Cardiac septum (tissue), 1 donor: ENCODE data around the gene OR2S2. TPM values are rescaled to one million over a fixed set of nuclear protein-coding genes. Genes with fewer than 3 reads are reported as not detected.
A peak's percentile ranks its signal among the peaks of the same experiment; 100 is the strongest.
"Not testable (repeated sequence)": the region's sequence is repeated elsewhere in the genome, so short reads cannot be mapped to it uniquely, and the experiment has no call there.

Experiments used
- DNase-seq: peaks from one replicate; pipeline ENCODE4 v3.0.0-alpha.2; 2020; ENCODE audit warnings: low spot score
- intact Hi-C: fragments of 100-400 bp; cut with DNase I; formaldehyde crosslinking; loops from one replicate; pipeline ENCODE4 v1.14.0; 2022
- total RNA-seq: library from RNA; stranded (reverse); fragmentation: NEBNext Ultra II Directional; extraction: Animal tissue kit (Norgen Biotek cat#: 25700); gene quantifications from one replicate; pipeline ENCODE4 v1.2.1, GENCODE V29; 2021
- donor health status: DM: no; HTN: no; CAD: no.

The OR2S2 gene
- total RNA-seq, 1 donor from 2014 or later, result not detected

DNA sequence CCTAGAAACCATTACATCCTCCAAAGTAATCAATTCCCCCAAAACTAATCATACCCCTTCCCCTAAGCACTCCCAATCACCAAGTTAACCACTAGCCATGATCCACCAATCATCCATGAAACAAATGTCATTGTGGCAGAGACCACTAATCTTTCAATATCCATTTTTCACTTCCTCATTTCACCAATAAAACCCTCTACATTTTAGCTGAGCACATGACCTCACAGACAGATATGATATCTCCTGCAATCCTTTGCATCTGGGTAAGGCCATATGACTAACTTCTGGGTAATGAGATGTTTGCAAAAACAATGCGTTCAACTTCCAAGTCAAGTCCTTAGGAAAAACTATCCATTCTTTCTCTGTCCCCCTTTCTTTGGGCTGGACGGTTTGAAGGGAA lies 20.7 kb downstream of the OR2S2 start:
- intact Hi-C loops, result no loop called here
- no peak for DNase-seq

DNA sequence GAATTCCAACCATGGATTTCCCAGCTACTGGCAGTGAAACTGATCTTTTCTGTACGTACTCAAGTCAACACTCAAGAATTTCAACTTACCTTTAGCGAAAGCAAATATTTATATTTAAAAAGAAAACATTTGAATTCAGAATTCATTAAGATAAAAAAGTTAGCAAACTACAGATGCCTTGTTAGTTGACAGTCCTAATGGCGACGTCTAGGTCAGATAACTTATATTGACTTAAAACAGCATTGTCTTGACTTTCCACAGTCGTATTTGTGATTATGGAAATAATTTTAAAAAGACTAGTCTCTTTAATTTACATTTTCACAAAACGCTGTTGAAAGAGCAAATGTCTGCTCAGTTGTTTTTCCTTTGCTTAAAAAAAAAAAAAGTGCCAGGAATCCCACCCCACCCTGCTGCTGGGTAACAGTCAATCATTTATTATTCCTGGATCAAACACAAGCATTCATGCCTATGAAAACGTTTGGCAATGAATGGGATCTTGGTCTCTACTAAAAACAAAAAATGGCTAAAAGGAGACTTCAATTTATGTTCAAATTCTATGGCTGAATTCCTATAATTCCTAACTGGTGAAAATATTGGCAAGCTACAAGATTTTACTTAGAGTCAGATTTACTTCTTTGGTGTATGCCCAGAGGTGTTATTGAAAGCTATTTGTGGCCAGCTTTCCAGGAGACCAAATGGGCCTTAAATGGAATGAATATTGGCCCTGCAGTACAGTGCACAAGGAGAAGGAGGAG lies 22.0 kb downstream of the OR2S2 start:
- intact Hi-C loops, result no loop called here

DNA sequence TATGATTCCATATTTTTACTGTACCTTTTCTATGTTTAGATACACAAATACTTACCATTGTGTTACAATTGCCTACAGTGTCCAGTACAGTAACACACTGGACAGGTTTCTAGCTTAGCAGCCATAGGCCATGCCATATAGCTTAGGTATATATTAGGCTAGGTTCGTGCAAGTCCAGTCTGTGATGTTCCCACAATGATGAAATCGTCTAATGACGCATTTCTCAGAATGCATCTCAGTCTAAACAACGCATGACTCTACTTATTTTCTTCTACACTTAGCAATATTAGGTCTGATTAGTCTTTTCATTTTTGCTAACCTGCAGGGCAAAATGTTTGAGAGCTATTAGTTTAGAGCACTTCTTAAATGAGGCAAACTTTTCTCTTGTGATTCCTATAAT lies 22.7 kb downstream of the OR2S2 start:
- intact Hi-C loops, result no loop called here

More for the DNA sequence above, 22.0 kb downstream of the OR2S2 start:
- DNase-seq, result no peak

DNA sequence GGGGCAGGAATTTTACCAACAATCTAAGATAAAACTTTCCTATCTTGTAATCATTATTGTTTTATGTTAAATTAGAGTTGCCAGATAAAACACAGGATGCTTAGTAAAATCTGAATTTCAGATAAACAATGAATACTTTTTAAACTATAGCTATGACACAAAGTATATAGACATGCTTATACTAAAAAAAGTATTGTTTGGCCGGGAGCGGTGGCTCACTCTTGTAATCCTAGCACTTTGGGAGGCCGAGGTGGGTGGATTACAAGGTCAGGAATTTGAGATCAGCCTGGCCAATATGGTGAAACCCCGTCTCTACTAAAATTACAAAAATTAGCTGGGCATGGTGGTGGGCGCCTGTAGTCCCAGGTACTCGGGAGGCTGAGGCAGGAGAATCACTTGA lies 23.9 kb downstream of the OR2S2 start:
- DNase-seq, intact Hi-C loops: not testable (repeated sequence)

More for the DNA sequence above, 22.7 kb downstream of the OR2S2 start:
- DNase-seq, result no peak

DNA sequence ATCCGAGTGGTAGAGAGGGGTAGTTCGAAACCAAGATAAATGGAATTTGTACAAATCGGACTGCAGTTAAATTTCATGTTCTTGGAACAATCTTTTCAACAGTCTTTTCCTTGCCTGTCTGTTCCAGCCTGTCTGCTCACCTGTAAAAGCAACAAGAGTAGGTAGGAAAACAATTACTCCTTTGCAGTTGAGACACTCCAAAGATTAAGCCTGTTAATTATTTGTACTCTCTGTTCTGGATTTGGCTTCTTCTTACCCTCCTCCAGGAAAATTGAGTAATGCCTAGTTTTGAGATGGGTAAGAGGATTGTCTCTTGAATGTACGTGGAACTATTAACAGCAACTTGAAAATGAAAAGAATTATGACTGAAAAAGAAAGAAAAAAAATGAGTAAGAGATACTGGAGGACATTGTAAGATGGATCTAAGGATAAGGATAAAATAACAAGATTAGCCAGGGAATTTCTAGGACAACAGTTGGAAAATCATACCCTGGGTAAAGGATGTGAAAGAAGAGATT lies 24.3 kb downstream of the OR2S2 start:
- intact Hi-C loops, result no loop called here
- no peak for DNase-seq

DNA sequence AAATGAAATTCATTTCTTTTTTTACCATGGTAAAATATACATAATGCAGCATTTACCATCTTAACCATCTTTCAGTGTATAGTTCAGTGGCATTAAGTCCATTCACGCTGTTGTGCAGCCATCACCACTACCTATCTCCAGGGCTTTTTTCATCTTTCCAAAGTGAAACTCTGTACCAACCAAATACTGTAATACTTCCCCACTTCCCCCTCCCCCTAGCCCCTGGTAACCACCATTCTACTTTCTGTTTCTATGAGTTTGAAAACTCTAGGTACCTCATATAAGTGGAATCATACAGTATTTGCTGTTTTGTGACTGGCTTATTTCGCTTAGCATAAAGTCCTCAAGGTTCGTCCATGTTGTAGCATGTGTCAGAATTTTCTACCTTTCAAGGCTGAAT lies 25.2 kb downstream of the OR2S2 start:
- DNase-seq, result no peak
- intact Hi-C loops, result no loop called here

DNA sequence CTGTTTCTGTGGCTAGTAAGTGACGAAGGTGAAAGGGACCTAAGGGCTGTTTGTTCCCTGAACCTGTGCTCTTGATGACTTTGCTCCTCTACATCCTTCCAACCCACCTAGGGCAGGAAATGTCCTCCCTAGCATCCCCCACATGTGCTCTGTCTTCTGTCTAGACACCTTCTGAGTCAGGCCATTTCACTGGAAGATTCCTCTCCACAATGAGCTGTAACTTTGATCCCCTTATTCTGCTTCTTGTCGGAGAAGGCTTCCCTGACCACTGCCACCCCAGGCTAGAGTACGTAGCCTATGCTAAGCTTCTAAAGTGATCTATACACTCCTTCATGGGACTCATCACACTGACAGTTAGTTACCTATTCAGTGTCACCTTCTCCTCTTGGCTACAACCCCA lies 27.0 kb downstream of the OR2S2 start:
- DNase-seq, result no peak
- intact Hi-C loops, result no loop called here

DNA sequence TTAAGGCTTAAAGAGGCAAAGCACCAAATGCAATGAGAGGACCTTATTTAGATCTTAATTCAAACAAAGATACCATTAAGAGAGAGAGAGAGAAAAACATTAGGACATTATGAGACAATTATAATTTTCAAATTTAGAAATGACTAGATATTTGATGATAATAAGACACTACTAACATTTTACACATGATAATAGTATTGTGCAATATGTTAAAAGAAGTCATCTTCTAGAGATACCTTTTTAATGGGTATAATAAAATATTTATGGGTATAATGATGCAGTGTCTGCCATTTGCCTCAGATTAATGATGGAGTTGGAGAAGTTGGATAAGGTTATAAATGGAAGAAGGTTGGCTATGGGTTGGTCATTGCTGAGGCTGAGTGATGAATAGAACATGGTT lies 27.4 kb downstream of the OR2S2 start:
- intact Hi-C loops, result no loop called here
- DNase-seq, result no peak

DNA sequence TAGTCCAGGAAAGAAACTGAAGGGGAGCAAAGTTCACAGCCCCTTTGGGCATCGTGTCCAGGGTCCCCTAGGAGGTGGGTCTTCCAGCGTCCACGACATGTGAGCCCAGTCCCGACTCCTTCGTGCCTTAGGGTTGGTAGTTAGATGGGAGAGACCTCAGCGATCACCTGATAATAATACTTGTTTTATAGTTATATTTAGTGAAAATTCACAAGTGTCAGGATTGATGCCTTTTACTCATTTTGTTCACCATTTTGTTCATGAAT lies 28.6 kb downstream of the OR2S2 start:
- no peak for DNase-seq
- intact Hi-C loops, result no loop called here

DNA sequence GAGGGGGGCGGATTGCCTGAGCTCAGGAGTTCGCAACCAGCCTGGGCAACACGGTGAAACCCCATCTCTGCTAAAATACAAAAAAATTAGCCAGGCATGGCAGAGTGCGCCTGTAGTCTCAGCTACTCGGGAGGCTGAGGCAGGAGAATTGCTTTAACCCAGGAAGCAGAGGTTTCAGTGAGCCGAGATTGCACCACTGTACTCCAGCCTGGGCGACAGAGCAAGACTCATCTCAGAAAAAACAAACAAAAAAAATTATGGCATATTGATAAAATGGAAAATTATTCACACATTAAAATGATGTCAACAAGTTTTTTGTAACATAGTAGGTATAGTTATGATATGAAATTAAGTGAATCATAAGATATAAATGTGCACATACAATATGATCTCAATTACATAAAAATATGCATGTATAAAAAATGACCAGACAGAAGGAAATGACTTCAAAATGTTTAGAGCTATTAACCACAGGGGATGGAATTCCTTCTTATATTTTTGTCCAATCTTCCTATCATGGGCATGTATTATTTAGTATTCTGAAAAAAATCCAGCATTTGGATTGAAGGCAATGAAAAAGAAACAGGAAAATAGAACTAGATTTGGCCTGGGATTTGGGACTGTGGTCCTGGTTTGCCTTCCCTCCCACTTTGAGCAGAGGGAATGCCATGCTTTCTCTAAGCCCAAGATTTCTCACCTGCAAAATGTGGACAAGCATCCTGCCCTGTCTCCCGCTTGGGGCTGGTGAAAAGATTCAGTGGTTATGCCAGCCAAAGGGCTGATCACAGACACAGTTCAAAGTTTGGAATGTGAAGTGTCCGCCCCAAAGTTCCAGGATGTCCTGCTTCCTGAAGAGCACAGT lies 29.1 kb downstream of the OR2S2 start:
- intact Hi-C loops, result no loop called here

DNA sequence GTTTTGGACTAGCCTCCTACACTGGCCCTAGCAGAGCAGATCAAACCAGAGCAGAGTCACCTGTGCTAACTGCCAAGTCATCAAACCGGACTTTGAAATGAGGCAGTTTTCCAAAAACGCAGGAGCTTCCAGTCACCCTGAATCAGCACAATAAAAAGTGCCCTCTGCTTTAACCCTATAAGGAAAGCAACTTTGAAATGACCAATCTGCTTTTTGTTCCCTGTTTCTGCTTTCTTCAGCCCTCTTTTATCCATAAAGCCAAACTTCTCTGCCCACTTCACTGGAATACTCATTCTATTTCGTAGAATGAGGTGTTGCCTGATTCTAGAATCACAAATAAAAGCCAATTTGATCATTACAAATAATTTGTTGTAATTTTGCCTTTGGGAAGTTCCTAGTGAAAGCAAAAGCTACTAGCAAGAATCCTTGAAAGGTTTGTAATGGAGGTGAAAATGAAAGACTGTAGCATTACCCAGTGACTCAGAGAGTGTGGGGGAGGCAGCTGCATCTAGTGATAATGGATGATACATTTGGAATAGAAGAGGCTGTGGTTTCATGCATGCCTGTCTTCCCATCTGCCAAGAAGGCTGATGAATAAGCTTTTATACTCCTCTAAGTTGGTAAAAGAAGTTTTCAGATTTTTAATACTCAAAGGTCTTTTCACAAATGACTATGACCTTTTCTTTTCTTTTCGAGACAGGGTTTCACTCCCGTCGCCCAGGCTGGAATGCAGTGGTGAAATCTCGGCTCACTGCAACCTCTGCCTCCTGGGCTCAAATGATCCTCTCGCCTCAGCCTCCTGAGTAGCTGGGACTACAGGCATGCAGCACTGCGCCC lies 33.8 kb downstream of the OR2S2 start:
- no peak for DNase-seq
- intact Hi-C loops, result no loop called here

More for the DNA sequence above, 29.1 kb downstream of the OR2S2 start:
- no peak for DNase-seq

DNA sequence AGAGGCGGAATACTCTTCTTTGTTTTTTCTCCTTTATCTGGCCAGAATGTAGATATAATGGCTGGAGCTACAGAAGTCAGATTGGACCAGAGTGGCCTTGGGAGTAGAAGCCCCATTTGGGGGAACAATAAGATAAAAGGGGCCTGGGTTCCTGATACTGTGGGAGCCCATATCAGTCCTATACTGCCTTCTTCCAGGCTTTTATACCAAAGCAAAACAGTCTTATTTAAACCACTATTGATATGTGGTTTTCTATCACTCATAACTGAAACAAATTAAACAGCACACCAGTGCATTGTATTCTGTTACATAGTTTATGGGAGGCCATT lies 34.4 kb downstream of the OR2S2 start:
- no peak for DNase-seq
- intact Hi-C loops, result no loop called here

DNA sequence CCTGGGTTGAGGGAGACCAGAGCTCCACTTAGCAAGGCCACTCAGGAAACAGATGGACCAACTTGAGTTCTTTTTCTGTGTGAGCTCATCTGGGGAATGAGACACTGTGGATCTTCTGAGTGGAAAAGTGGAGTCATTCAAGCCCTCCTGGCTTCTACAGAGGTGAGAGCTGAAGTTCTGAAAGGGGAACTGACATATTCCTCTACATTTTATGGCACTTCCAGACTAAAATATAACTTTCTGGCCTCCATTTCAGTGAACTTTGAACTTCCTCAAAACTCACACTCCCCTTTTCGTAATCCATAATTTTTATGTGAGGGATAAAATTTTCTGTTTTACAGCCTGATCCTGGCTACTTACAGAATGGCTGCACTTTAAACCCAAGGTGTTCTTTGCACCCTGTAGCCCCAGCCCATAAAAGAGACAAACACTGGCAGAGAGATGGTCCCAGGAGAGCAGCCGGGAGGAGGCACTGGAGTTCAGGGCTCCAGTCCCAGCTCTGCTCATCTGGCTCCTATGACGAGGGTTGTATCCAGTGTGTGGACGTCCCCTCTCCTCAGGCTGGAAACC lies 37.8 kb downstream of the OR2S2 start:
- intact Hi-C loops, result no loop called here
- DNase-seq, result no peak

DNA sequence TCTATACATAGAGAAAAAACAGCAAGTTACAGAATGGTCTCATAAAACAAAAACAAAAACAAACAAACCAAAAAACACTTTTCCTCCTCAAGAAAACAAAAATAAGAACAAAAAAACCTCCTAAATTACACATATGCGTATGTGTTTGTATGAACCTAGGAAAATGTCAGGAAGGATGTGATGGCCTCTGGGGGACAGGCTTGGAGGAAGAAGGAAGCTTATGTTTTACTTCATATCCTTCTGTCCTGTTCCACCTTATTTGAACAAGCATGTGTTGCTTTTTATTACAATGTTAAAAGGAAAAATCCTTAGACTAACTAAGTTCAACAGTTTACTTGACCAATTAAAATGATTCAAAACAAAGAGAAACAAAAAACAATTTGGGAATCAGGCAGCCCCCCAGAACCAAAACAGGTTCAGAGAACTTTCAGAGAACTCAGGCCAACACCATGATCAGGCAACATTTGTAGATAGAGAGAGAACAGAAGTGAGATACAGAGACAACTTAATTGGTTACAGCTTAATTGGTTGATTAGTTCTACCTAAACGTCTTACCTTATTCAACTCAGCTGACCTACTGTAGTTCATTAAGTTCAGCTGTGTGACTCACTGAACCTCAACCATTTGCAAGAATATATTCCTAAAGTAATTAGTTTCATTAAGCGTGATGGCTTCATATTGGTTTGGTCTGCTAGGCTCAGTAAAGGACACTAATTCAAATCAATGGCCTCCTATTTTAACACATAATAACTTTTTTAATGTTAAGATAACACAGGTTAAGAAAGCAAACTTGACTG lies 38.5 kb downstream of the OR2S2 start:
- no peak for DNase-seq
- intact Hi-C loops, result no loop called here

DNA sequence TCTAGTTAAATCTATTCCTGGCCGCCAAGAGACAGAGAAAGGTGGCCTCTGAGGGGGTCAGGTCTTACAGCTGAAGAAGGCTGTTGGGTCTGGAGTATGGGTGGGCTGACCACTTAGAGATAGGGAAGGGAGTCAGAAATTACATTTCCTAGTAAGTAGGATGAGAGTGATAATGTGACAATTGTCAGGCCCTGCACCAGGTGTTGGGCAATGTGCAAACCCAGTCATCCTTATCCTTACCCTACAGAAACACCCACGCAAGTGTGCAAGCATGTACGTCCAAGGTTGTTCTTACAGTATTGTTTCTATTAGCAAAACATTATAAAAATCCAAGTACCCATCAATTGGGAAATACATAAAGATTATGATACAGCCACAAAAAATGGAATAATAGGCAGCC lies 39.2 kb downstream of the OR2S2 start:
- DNase-seq, result no peak
- intact Hi-C loops, result no loop called here

DNA sequence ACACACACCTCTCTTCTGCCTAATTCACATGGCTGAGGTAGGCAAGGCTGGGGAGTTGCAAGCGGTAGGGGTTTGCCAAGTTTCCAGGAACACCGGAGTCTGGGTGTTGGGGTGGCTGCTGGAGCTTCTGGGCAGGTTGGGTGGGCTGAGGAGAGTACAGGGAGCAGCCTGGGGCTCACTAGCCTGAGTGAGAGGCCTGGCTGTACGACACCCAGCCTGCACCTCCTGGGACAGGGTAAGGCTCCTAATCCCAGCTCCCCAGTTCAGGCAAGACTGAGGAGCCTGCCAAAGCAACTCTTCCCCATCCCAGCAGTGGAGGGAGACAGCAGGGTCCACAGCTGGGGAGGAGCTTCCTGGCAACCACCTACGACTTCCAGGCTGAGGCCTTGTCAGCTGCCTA lies 40.7 kb downstream of the OR2S2 start:
- intact Hi-C loops, result no loop called here
- DNase-seq, result no peak

DNA sequence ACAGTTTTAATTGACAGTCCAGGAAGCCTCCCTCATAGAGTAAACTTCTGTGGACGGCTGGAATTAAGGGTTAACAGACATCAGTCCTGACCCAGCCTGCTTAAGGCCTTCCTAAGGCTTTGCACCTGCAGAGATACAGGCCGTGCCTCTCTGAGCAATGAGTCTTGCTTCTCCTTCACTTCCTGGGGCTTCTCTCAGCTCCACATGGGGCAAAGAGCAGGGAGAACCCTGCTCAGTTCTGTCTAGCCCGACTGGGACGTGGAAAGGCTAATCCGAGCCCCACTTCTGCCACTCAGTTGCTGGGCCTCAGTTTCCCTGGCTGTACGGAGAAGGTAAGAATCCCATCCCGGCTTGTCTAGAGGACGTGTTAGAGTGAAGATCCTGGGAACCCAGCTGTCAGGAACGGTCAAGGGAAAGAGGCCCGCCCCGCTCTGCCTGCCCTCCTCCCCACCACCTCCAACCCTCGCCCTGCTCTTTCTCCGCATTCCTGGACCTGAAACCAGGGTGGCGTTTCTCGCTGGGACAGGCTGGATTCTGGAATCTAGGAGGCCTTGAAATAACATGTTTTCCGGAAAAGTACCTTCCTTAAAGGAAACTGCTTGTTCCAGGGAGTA lies 42.2 kb downstream of the OR2S2 start:
- intact Hi-C loops, result no loop called here
- no peak for DNase-seq

DNA sequence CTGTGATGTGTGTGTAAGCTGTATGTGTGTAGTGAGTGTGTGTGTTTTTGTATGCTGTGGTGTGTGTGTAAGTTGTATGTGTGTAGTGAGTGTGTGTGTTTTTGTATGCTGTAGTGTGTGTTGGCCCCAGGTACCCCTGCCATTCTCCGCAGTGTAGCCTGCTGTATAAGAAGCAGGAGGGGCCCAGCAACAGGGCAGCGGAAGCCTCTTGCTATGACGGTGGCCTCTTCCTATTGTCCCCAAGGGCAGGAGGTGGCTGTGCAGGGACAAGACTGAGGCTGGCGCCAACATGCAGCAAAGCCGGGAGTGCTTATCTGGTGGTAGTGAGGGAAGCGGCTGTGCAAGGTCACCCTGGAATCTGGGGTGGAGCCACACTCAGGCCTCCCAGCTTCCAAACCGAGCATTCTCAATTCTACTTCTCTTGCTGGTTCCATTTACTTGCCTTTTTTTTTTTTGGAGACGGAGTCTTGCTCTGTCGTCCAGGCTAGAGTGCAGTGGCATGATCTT lies 43.6 kb downstream of the OR2S2 start:
- peak; percentile 89 for DNase-seq
- intact Hi-C loops, result no loop called here

DNA sequence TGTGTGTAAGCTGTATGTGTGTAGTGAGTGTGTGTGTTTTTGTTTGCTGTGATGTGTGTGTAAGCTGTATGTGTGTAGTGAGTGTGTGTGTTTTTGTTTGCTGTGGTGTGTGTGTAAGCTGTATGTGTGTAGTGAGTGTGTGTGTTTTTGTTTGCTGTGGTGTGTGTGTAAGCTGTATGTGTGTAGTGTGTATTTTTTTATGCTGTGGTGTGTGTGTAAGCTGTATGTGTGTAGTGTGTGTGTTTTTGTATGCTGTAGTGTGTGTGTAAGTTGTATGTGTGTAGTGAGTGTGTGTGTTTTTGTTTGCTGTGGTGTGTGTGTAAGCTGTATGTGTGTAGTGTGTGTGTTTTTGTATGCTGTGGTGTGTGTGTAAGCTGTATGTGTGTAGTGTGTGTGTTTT lies 44.5 kb downstream of the OR2S2 start:
- intact Hi-C loops, DNase-seq: not testable (repeated sequence)
